Natural killer cell (primary cell): Measurements from ENCODE around the gene SSH2. TPM values are rescaled to one million over a fixed set of nuclear protein-coding genes. Genes with fewer than 3 reads are reported as not detected.
A peak's percentile ranks its signal among the peaks of the same experiment; 100 is the strongest.

Experiments
- ATAC-seq, 3 donors: fragments of 150-1000 bp in 2 of 3; fragments of 200-7000 bp in 1 of 3; cut with Tn5 transposase; 1 replicate in 1 of 3; 2 replicates in 2 of 3; pipeline ENCODE4 v1.10.0; 2021; ENCODE audit warnings: mild to moderate bottlenecking in 2 of 3, moderate library complexity in 2 of 3
- DNase-seq, 2 donors: peaks; one replicate each; pipeline versions ENCODE4 v3.0.0 to v3.0.0-alpha.2; 2013 to 2021; ENCODE audit warnings: mixed read lengths in 1 of 2
- H3K27ac ChIP-seq: one replicate; pipeline ENCODE4 v1.5.1; 2013; ENCODE audit warnings: mild to moderate bottlenecking, low read length
- H3K27me3 ChIP-seq: one replicate; pipeline ENCODE4 v1.6.1; 2013; ENCODE audit warnings: low read length; ENCODE audit not compliant: control insufficient read depth, insufficient read depth
- H3K36me3 ChIP-seq: one replicate; pipeline ENCODE4 v1.6.1; 2013; ENCODE audit warnings: low read length; ENCODE audit not compliant: control insufficient read depth, insufficient read depth
- H3K4me1 ChIP-seq: one replicate; pipeline ENCODE4 v1.6.1; 2013; ENCODE audit warnings: low read length; ENCODE audit not compliant: control insufficient read depth, insufficient read depth
- H3K4me3 ChIP-seq: one replicate; pipeline ENCODE4 v1.5.1; 2013; ENCODE audit warnings: low read length
- H3K9me3 ChIP-seq: one replicate; pipeline ENCODE4 v1.6.1; 2013; ENCODE audit warnings: low read length; ENCODE audit not compliant: control insufficient read depth, insufficient read depth
- H3K27ac Mint-ChIP-seq, 2 donors: one replicate each; pipeline ENCODE4 v1.8.0; 2022; ENCODE audit warnings: mild to moderate bottlenecking in 2 of 2, mixed read lengths in 2 of 2, moderate library complexity in 1 of 2
- H3K27me3 Mint-ChIP-seq, 2 donors: one replicate each; pipeline ENCODE4 v1.8.0; 2022; ENCODE audit warnings: low read depth in 2 of 2, mixed read lengths in 2 of 2
- H3K36me3 Mint-ChIP-seq: one replicate; pipeline ENCODE4 v1.8.0; 2022; ENCODE audit warnings: mixed read lengths
- H3K4me1 Mint-ChIP-seq, 2 donors: one replicate each; pipeline ENCODE4 v1.8.0; 2022; ENCODE audit warnings: mixed read lengths in 2 of 2
- H3K4me3 Mint-ChIP-seq: one replicate; pipeline ENCODE4 v1.8.0; 2022; ENCODE audit warnings: mild to moderate bottlenecking, moderate library complexity, mixed read lengths
- H3K9me3 Mint-ChIP-seq, 2 donors: one replicate each; pipeline ENCODE4 v1.8.0; 2022; ENCODE audit warnings: mixed read lengths in 2 of 2
- CTCF ChIP-seq: fragments of 200-600 bp; IDR thresholded peaks from one replicate; pipeline ENCODE4 v1.8.0; 2022; ENCODE audit warnings: antibody characterized with exemption
- WGBS: methylation state at CpG from one replicate; pipeline ENCODE4 v1.1.7; 2013; ENCODE audit warnings: missing lambda C conversion rate; ENCODE audit not compliant: insufficient coverage; 5-methylcytosine and 5-hydroxymethylcytosine counted together
- intact Hi-C: fragments of 100-400 bp; cut with micrococcal nuclease; formaldehyde crosslinking; loops from one replicate; pipeline ENCODE4 v1.14.2; 2022
- total RNA-seq, 4 donors: library from RNA; stranded (reverse); fragments of 120-200 nt in 1 of 4; gene quantifications; one replicate each; pipeline versions ENCODE4 v1.2.3 to v1.2.4, GENCODE V29; 2013 to 2022

Gene SSH2
- total RNA-seq, 3 donors from 2014 or later (not counting 1 experiment from before 2014, with no cell fraction given) = 124 to 166 (median 144) TPM

- H3K4me1 Mint-ChIP-seq = peaks cover 0 to 5% of the 10 kb centered on the region in 2 donors
- DNase-seq (peak; percentile 43 to 85), ATAC-seq (peak; percentile 78 to 88 (median 83))
- no peak overlapping the region for H3K27ac ChIP-seq
- no peak overlapping the region for H3K4me3 Mint-ChIP-seq
- 73% methylated on average over 10 of the region's 14 CpGs for WGBS
- no peak overlapping the region for H3K27ac Mint-ChIP-seq
- no peaks in the 10 kb centered on the region for H3K9me3 ChIP-seq
- TF ChIP-seq CTCF = peak; percentile 91
- H3K9me3 Mint-ChIP-seq = no peaks in the 10 kb centered on the region
- no peaks in the 10 kb centered on the region for H3K27me3 ChIP-seq
- H3K4me1 ChIP-seq = no peaks in the 10 kb centered on the region
- no peak overlapping the region for H3K4me3 ChIP-seq
- no peaks in the 10 kb centered on the region for H3K27me3 Mint-ChIP-seq
- no peaks in the 10 kb centered on the region for H3K36me3 ChIP-seq
- intact Hi-C loops = loop anchor here (1.0 to 2.0 kb wide), 3 partner anchors 124 to 285 kb away; no protein-coding TSS in a partner anchor
- H3K36me3 Mint-ChIP-seq = no peaks in the 10 kb centered on the region
Observed at GRCh38 chr17:29807520-29808361, 122.3 kb downstream of the SSH2 start.

GRCh38 chr17:29802246-29802645 is 127.8 kb downstream of the SSH2 start:
- WGBS = 97% methylated on average over 2 of the region's 3 CpGs
- no peaks in the 10 kb centered on the region for H3K36me3 Mint-ChIP-seq
- ATAC-seq = no peak

GRCh38 chr17:29800457-29800856 is 129.6 kb downstream of the SSH2 start:
- WGBS = no CpG with 5 or more reads among the region's 1 CpG
- no peaks in the 10 kb centered on the region for H3K9me3 Mint-ChIP-seq
- intact Hi-C loops = no loop called here
- H3K27ac Mint-ChIP-seq = no peak overlapping the region
- H3K36me3 ChIP-seq = no peaks in the 10 kb centered on the region
- H3K36me3 Mint-ChIP-seq = no peaks in the 10 kb centered on the region
- no peak for TF ChIP-seq CTCF
- DNase-seq = no peak
- H3K27ac ChIP-seq = no peak overlapping the region
- H3K4me3 ChIP-seq = no peak overlapping the region
- H3K27me3 Mint-ChIP-seq = no peaks in the 10 kb centered on the region
- H3K4me1 Mint-ChIP-seq = no peaks in the 10 kb centered on the region
- H3K4me1 ChIP-seq = no peaks in the 10 kb centered on the region
- H3K9me3 ChIP-seq = no peaks in the 10 kb centered on the region
- no peaks in the 10 kb centered on the region for H3K27me3 ChIP-seq
- no peak overlapping the region for H3K4me3 Mint-ChIP-seq
- ATAC-seq = no peak

More at GRCh38 chr17:29802246-29802645, 127.8 kb downstream of the SSH2 start:
- Histone ChIP-seq H3K27ac (no peak overlapping the region), H3K36me3 (no peaks in the 10 kb centered on the region), H3K4me3 (no peak overlapping the region), H3K4me1 (no peaks in the 10 kb centered on the region), H3K9me3 (no peaks in the 10 kb centered on the region), H3K27me3 (no peaks in the 10 kb centered on the region)
- H3K27me3 Mint-ChIP-seq = no peaks in the 10 kb centered on the region
- H3K9me3 Mint-ChIP-seq = no peaks in the 10 kb centered on the region
- H3K4me1 Mint-ChIP-seq = peaks cover 0 to 1% of the 10 kb centered on the region in 2 donors
- DNase-seq = no peak
- H3K4me3 Mint-ChIP-seq = no peak overlapping the region
- no peak overlapping the region for H3K27ac Mint-ChIP-seq
- no peak for TF ChIP-seq CTCF
- intact Hi-C loops = no loop called here
